Panc1 (cell line): ENCODE data around the gene VSIG10L2. TPM values are rescaled to one million over a fixed set of nuclear protein-coding genes. Genes with fewer than 3 reads are reported as not detected.

ENCODE experiments used
- ATAC-seq: fragments of 200-7000 bp; cut with Tn5 transposase; 2 replicates; pipeline ENCODE4 v1.9.1; 2020; ENCODE audit warnings: mild to moderate bottlenecking, moderate library complexity
- BruUV-seq: library from RNA; stranded (reverse); fragments of 400-500 nt; replicated peaks from 2 replicates; lab custom pipeline; 2021; lab: Mats Ljungman, UMichigan
- CTCF ChIA-PET: fragments of 300-600 bp; sonication (Branson Sonifier 250); formaldehyde crosslinking; loops from one replicate; lab custom pipeline; 2022; ENCODE audit warnings: antibody characterized with exemption; lab: Charles Lee
- POLR2A ChIA-PET: fragments of 300-600 bp; sonication (Branson Sonifier 250); formaldehyde crosslinking; loops from one replicate; lab custom pipeline; 2022; ENCODE audit warnings: antibody characterized with exemption; lab: Charles Lee
- DNase-seq: peaks from one replicate; pipeline ENCODE4 v3.0.0-alpha.2; 2010; ENCODE audit warnings: low read depth, low spot score
- H3K27ac ChIP-seq: 2 replicates; pipeline ENCODE4 v1.5.1; 2011; ENCODE audit warnings: mild to moderate bottlenecking, low read length, inconsistent platforms
- H3K27me3 ChIP-seq: fragments of 200-500 bp; sonication (Bioruptor generic); 2 replicates; pipeline ENCODE4 v1.6.0; 2014; ENCODE audit warnings: low read length, inconsistent platforms; ENCODE audit not compliant: control insufficient read depth, insufficient read depth
- H3K36me3 ChIP-seq: fragments of 200-500 bp; sonication (Bioruptor generic); 2 replicates; pipeline ENCODE4 v1.5.1; 2014; ENCODE audit warnings: inconsistent platforms, mild to moderate bottlenecking, low read length, moderate library complexity; ENCODE audit not compliant: control insufficient read depth, insufficient read depth
- H3K4me1 ChIP-seq: 2 replicates; pipeline ENCODE4 v1.5.1; 2011; ENCODE audit warnings: inconsistent platforms, mild to moderate bottlenecking, low read length, moderate library complexity; ENCODE audit not compliant: control insufficient read depth, insufficient read depth
- H3K4me3 ChIP-seq, 2 experiments: 2 replicates each; pipeline ENCODE4 v1.5.1; 2011 to 2012; ENCODE audit warnings: low read depth in 2 of 2, low read length in 2 of 2, mild to moderate bottlenecking in 2 of 2, inconsistent platforms in 1 of 2, moderate library complexity in 1 of 2
- H3K9me3 ChIP-seq: fragments of 200-500 bp; sonication (Bioruptor generic); 2 replicates; pipeline ENCODE4 v1.5.1; 2014; ENCODE audit warnings: low read depth, mild to moderate bottlenecking, inconsistent platforms, low read length, moderate library complexity; ENCODE audit not compliant: control insufficient read depth, insufficient read depth
- POLR2AphosphoS5 ChIP-seq: IDR thresholded peaks from 2 replicates; pipeline ENCODE4 v1.6.1; 2012; ENCODE audit warnings: mild to moderate bottlenecking, low read depth, low read length, moderate library complexity
- SIN3A ChIP-seq: IDR thresholded peaks from 2 replicates; pipeline ENCODE4 v1.6.1; 2012; ENCODE audit warnings: low read depth, mild to moderate bottlenecking, low read length, moderate library complexity, borderline replicate concordance; ENCODE audit not compliant: insufficient read depth
- TCF7L2 ChIP-seq: IDR thresholded peaks from 2 replicates; pipeline ENCODE4 v1.6.1; 2011; ENCODE audit warnings: mild to moderate bottlenecking, low read depth, low read length, inconsistent platforms
- in situ Hi-C: cut with HindIII; loops from 2 replicates; pipeline ENCODE4 v1.10.0; 2016; ENCODE audit warnings: low sequenced_read_pairs, low pct_unique_long_range_greater_than_20kb
- intact Hi-C: fragments of 100-400 bp; cut with micrococcal nuclease; formaldehyde crosslinking; loops from one replicate; pipeline ENCODE4 v1.10.0; 2022; ENCODE audit not compliant: unreplicated experiment
- total RNA-seq: library from RNA; stranded (reverse); gene quantifications from one replicate; pipeline ENCODE4 v1.2.1, GENCODE V29; 2021; ENCODE audit not compliant: unreplicated experiment
- TF ChIP-seq, protein P1 (sequence below): fragments of 450-650 bp; IDR thresholded peaks from 2 replicates; pipeline ENCODE4 v1.5.1; 2017; ENCODE audit warnings: mild to moderate bottlenecking
- TF ChIP-seq, protein P2 (sequence below), 2 experiments: IDR thresholded peaks; 2 replicates each; pipeline ENCODE4 v1.6.1; 2011 to 2012; ENCODE audit warnings: low read depth in 2 of 2, control low read depth in 1 of 2, low read length in 1 of 2, mild to moderate bottlenecking in 1 of 2, moderate library complexity in 1 of 2; ENCODE audit not compliant: insufficient read depth in 1 of 2

The VSIG10L2 gene
- total RNA-seq, 1 experiment from 2014 or later: not detected

DNA sequence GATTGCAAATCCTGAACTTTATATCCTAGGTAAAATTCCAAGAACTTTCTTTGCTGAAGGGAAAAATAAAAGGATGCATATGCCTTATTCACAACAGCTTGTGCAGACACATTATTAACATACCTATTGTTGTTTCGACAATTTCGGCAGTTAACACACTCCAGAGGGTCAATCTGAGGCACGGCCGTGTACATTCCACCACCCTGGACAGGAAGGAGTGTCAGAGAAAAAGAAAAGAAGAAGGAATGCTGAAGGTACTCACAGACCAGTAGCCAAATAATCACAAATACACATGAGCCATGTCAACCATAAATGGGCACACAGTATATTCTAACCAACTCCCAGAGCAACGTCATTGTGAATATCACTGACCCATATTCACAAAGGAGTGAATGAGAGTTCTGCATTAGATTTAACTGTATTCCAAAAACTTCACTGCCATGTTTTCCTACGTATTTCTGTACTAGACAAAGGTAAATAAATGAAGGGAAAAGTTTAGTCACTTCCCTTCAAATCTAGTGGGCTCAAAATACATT, 32.4 kb downstream of the VSIG10L2 start:
- ATAC-seq (no peak), DNase-seq (no peak)
- Histone ChIP-seq H3K4me3 (no peak overlapping the region), H3K27ac (no peak overlapping the region), H3K4me1 (no peaks in the 10 kb centered on the region), H3K36me3 (no peaks in the 10 kb centered on the region), H3K27me3 (no peaks in the 10 kb centered on the region), H3K9me3 (no peaks in the 10 kb centered on the region)
- CTCF ChIA-PET: no interaction called here
- no TSS peak for BruUV-seq
- TF ChIP-seq, protein P1, sequence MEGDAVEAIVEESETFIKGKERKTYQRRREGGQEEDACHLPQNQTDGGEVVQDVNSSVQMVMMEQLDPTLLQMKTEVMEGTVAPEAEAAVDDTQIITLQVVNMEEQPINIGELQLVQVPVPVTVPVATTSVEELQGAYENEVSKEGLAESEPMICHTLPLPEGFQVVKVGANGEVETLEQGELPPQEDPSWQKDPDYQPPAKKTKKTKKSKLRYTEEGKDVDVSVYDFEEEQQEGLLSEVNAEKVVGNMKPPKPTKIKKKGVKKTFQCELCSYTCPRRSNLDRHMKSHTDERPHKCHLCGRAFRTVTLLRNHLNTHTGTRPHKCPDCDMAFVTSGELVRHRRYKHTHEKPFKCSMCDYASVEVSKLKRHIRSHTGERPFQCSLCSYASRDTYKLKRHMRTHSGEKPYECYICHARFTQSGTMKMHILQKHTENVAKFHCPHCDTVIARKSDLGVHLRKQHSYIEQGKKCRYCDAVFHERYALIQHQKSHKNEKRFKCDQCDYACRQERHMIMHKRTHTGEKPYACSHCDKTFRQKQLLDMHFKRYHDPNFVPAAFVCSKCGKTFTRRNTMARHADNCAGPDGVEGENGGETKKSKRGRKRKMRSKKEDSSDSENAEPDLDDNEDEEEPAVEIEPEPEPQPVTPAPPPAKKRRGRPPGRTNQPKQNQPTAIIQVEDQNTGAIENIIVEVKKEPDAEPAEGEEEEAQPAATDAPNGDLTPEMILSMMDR: no peak
- TF ChIP-seq POLR2AphosphoS5: no peak
- TF ChIP-seq, protein P2, sequence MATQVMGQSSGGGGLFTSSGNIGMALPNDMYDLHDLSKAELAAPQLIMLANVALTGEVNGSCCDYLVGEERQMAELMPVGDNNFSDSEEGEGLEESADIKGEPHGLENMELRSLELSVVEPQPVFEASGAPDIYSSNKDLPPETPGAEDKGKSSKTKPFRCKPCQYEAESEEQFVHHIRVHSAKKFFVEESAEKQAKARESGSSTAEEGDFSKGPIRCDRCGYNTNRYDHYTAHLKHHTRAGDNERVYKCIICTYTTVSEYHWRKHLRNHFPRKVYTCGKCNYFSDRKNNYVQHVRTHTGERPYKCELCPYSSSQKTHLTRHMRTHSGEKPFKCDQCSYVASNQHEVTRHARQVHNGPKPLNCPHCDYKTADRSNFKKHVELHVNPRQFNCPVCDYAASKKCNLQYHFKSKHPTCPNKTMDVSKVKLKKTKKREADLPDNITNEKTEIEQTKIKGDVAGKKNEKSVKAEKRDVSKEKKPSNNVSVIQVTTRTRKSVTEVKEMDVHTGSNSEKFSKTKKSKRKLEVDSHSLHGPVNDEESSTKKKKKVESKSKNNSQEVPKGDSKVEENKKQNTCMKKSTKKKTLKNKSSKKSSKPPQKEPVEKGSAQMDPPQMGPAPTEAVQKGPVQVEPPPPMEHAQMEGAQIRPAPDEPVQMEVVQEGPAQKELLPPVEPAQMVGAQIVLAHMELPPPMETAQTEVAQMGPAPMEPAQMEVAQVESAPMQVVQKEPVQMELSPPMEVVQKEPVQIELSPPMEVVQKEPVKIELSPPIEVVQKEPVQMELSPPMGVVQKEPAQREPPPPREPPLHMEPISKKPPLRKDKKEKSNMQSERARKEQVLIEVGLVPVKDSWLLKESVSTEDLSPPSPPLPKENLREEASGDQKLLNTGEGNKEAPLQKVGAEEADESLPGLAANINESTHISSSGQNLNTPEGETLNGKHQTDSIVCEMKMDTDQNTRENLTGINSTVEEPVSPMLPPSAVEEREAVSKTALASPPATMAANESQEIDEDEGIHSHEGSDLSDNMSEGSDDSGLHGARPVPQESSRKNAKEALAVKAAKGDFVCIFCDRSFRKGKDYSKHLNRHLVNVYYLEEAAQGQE (IDR thresholded peaks at IDR 0.05; ENCODE audit: insufficient read depth in 1 of 2, low read depth in 2 of 2, low read length in 1 of 2): no peak
- TF ChIP-seq SIN3A: no peak
- no peak for TF ChIP-seq TCF7L2
- POLR2A ChIA-PET: interaction anchor here (0.6 kb wide), 1 partner anchor 1321 kb away, joined by 5 read pairs; no protein-coding TSS in a partner anchor
- in situ Hi-C loops (no loop called here), intact Hi-C loops (no loop called here)

DNA sequence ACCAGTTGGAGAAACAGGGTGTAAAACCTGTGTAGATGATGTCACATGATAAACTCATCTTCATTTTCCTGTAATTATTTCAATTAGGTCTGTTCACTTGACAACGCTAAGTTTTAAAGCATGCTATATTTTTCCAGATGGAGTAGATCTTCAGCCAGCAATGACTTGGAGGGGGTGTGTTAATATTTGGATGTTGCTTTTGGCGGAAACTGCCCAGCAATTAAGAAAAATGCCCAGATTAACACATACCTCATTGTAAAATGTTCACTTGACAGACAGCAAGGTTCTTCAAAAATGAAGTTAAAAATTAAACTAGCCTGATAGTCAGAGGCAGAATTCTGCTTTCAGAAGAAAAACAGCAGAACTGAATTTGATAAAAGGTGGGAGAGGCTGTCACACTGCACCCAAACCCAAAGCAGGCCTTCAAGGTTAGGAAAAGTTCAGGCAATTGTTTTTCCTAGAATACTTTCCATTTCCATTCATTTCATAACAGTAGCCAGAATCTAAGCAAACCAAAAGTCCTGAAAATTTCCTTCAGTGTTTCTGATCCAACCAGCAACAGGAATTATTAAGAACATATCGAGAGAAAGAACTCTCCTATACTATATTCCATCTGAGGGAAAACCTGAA, 33.0 kb downstream of the VSIG10L2 start:
- H3K27me3 ChIP-seq: no peaks in the 10 kb centered on the region
- POLR2A ChIA-PET: no interaction called here
- ATAC-seq (no peak), DNase-seq (no peak)
- in situ Hi-C loops: no loop called here
- H3K9me3 ChIP-seq: no peaks in the 10 kb centered on the region
- H3K36me3 ChIP-seq: no peaks in the 10 kb centered on the region
- BruUV-seq: no TSS peak
- H3K27ac ChIP-seq: no peak overlapping the region
- H3K4me3 ChIP-seq: no peak overlapping the region
- H3K4me1 ChIP-seq: no peaks in the 10 kb centered on the region
- TF ChIP-seq, protein P2 (IDR thresholded peaks at IDR 0.05; ENCODE audit: insufficient read depth in 1 of 2, low read depth in 2 of 2, low read length in 1 of 2): no peak
- TF ChIP-seq TCF7L2: no peak
- TF ChIP-seq, protein P1: no peak
- TF ChIP-seq POLR2AphosphoS5: no peak
- no peak for TF ChIP-seq SIN3A
- intact Hi-C loops: no loop called here
- CTCF ChIA-PET: no interaction called here
